Activated CD4-positive, alpha-beta T cell treated with anti-CD3 and anti-CD28 coated beads for 36 hours (primary cell): Measurements from ENCODE around the gene SUSD2. TPM values are rescaled to one million over a fixed set of nuclear protein-coding genes. Genes with fewer than 3 reads are reported as not detected.
"Not testable (repeated sequence)": the region's sequence is repeated elsewhere in the genome, so short reads cannot be mapped to it uniquely, and the experiment has no call there.

Source experiments
- ATAC-seq: fragments of 200-7000 bp; cut with Tn5 transposase; one replicate; pipeline ENCODE4 v1.10.0; 2021; ENCODE audit warnings: mild to moderate bottlenecking, moderate library complexity
- CTCF ChIA-PET: fragments of 350-600 bp; sonication (Branson Sonifier 250); formaldehyde crosslinking; loops from one replicate; lab custom pipeline; 2021; ENCODE audit warnings: antibody characterized with exemption; lab: Charles Lee
- POLR2A ChIA-PET: fragments of 350-600 bp; sonication (Branson Sonifier 250); formaldehyde crosslinking; loops from one replicate; lab custom pipeline; 2021; ENCODE audit warnings: antibody characterized with exemption, inconsistent platforms; lab: Charles Lee
- DNase-seq: peaks from one replicate; pipeline ENCODE4 v3.0.0-alpha.2; 2020
- H3K27ac Mint-ChIP-seq: one replicate; pipeline ENCODE4 v1.8.0; 2021; ENCODE audit warnings: mixed read lengths
- H3K27me3 Mint-ChIP-seq: one replicate; pipeline ENCODE4 v1.8.0; 2021; ENCODE audit warnings: mixed read lengths
- H3K36me3 Mint-ChIP-seq: one replicate; pipeline ENCODE4 v1.8.0; 2021; ENCODE audit warnings: low read depth, mixed read lengths
- H3K4me1 Mint-ChIP-seq: one replicate; pipeline ENCODE4 v1.8.0; 2021; ENCODE audit warnings: mixed read lengths
- H3K4me3 Mint-ChIP-seq: one replicate; pipeline ENCODE4 v1.8.0; 2021; ENCODE audit warnings: mild to moderate bottlenecking, moderate library complexity, mixed read lengths
- H3K9me3 Mint-ChIP-seq: one replicate; pipeline ENCODE4 v1.8.0; 2021; ENCODE audit warnings: low read depth, mixed read lengths
- intact Hi-C, 2 experiments: fragments of 100-400 bp; cut with DNase I in 1 of 2; cut with micrococcal nuclease in 1 of 2; formaldehyde crosslinking; loops; one replicate each; pipeline versions ENCODE4 v1.14.2 to v1.15.1; 2022 to 2024; cut with DNase I, micrococcal nuclease
- total RNA-seq, 2 experiments: library from RNA; stranded (reverse); gene quantifications; one replicate each; pipeline ENCODE4 v1.2.3, GENCODE V29; 2021

Gene SUSD2
- total RNA-seq, 2 experiments from 2014 or later: 0.65 to 0.80 TPM

GRCh38 chr22:24232725-24233124 is 51.4 kb downstream of the SUSD2 start:
- POLR2A ChIA-PET: no interaction called here
- Mint-ChIP-seq H3K9me3 (no peaks in the 10 kb centered on the region), H3K4me1 (peaks cover 2% of the 10 kb centered on the region), H3K27me3 (no peaks in the 10 kb centered on the region), H3K27ac (no peak overlapping the region), H3K4me3 (no peak overlapping the region), H3K36me3 (no peaks in the 10 kb centered on the region)
- DNase-seq: no peak
- intact Hi-C loops: loop anchor here in 1 of 2 experiments (5.0 kb wide), 1 partner anchor 40 kb away; no protein-coding TSS in a partner anchor
- CTCF ChIA-PET: no interaction called here
- ATAC-seq: no peak

- CTCF ChIA-PET: interaction anchor here (1.7 kb wide), 1 partner anchor 10 kb away, joined by 5 read pairs; no protein-coding TSS in a partner anchor
- H3K27ac Mint-ChIP-seq: no peak overlapping the region
- intact Hi-C loops: loop anchor here in 1 of 2 experiments (5.0 kb wide), 1 partner anchor 41 kb away; no protein-coding TSS in a partner anchor
Measured at GRCh38 chr22:24233235-24233634, 51.9 kb downstream of the SUSD2 start.

GRCh38 chr22:24233816-24234215 is 52.5 kb downstream of the SUSD2 start:
- POLR2A ChIA-PET: no interaction called here
- DNase-seq (no peak), ATAC-seq (no peak)
- Mint-ChIP-seq H3K27me3 (no peaks in the 10 kb centered on the region), H3K27ac (no peak overlapping the region), H3K9me3 (no peaks in the 10 kb centered on the region), H3K4me3 (no peak overlapping the region), H3K36me3 (no peaks in the 10 kb centered on the region), H3K4me1 (peaks cover 2% of the 10 kb centered on the region)
- CTCF ChIA-PET: interaction anchor here (0.6 to 1.7 kb wide), 2 partner anchors 9 to 13 kb away, joined by 3 to 5 read pairs; no protein-coding TSS in a partner anchor
- intact Hi-C loops: loop anchor here in 1 of 2 experiments (5.0 kb wide), 1 partner anchor 42 kb away; no protein-coding TSS in a partner anchor

More at GRCh38 chr22:24233235-24233634, 51.9 kb downstream of the SUSD2 start:
- H3K4me3 Mint-ChIP-seq: no peak overlapping the region
- H3K27me3 Mint-ChIP-seq: no peaks in the 10 kb centered on the region
- H3K36me3 Mint-ChIP-seq: no peaks in the 10 kb centered on the region
- POLR2A ChIA-PET: no interaction called here
- H3K9me3 Mint-ChIP-seq: no peaks in the 10 kb centered on the region
- ATAC-seq (no peak), DNase-seq (no peak)
- peaks cover 2% of the 10 kb centered on the region for H3K4me1 Mint-ChIP-seq

GRCh38 chr22:24235315-24235714 is 54.0 kb downstream of the SUSD2 start:
- Mint-ChIP-seq H3K4me1 (peaks cover 2% of the 10 kb centered on the region), H3K27me3 (no peaks in the 10 kb centered on the region), H3K9me3 (no peaks in the 10 kb centered on the region), H3K4me3 (no peak overlapping the region), H3K27ac (no peak overlapping the region), H3K36me3 (no peaks in the 10 kb centered on the region)
- DNase-seq (no peak), ATAC-seq (no peak)
- CTCF ChIA-PET: no interaction called here
- intact Hi-C loops: no loop called here
- POLR2A ChIA-PET: no interaction called here

- H3K36me3 Mint-ChIP-seq: no peaks in the 10 kb centered on the region
- DNase-seq: no peak
- no peaks in the 10 kb centered on the region for H3K9me3 Mint-ChIP-seq
- ChIA-PET CTCF (interaction anchor here (1.1 kb wide), 1 partner anchor 47 kb away, joined by 3 read pairs; no protein-coding TSS in a partner anchor), POLR2A (no interaction called here)
- intact Hi-C loops: no loop called here
- H3K27me3 Mint-ChIP-seq: no peaks in the 10 kb centered on the region
- peaks cover 10% of the 10 kb centered on the region for H3K4me1 Mint-ChIP-seq
- no peak overlapping the region for H3K4me3 Mint-ChIP-seq
- ATAC-seq: no peak
- no peak overlapping the region for H3K27ac Mint-ChIP-seq
Measured at GRCh38 chr22:24236656-24237055, 55.4 kb downstream of the SUSD2 start.

- H3K9me3 Mint-ChIP-seq, DNase-seq, POLR2A ChIA-PET, H3K4me3 Mint-ChIP-seq, H3K27me3 Mint-ChIP-seq, H3K36me3 Mint-ChIP-seq, intact Hi-C loops, H3K27ac Mint-ChIP-seq, ATAC-seq: not testable (repeated sequence)
- H3K4me1 Mint-ChIP-seq: peaks cover 24% of the 10 kb centered on the region
- CTCF ChIA-PET: interaction anchor here (0.8 kb wide), 1 partner anchor 31 kb away, joined by 3 read pairs; no protein-coding TSS in a partner anchor
Measured at GRCh38 chr22:24238101-24238694, 56.9 kb downstream of the SUSD2 start.

Other genes with a start within 250 kb of the SUSD2 start
- gene GSTT2B, start 220.3 kb upstream of the SUSD2 start, total RNA-seq: not detected
- gene DDTL, start 214.6 kb upstream of the SUSD2 start, total RNA-seq: 1 to 10 TPM; 2.3 to 2.8 TPM
- gene DDT, start 207.0 kb upstream of the SUSD2 start, total RNA-seq: 100 to 1,000 TPM in 1 of 2 experiments, 10 to 100 TPM in 1; 91.3 to 118 TPM
- gene GSTT2, start 201.4 kb upstream of the SUSD2 start, total RNA-seq: not detected
- not detected for gene GSTT4, start 176.0 kb upstream of the SUSD2 start, total RNA-seq
- 100 to 1,000 TPM in 1 of 2 experiments, 10 to 100 TPM in 1; 95.9 to 102 TPM for gene CABIN1, start 170.2 kb upstream of the SUSD2 start, total RNA-seq
- under 1 TPM in 1 of 2 experiments, not detected in 1; 0.04 TPM for gene GGT5, start 63.6 kb downstream of the SUSD2 start, total RNA-seq
- gene SPECC1L, start 89.3 kb downstream of the SUSD2 start, total RNA-seq: 10 to 100 TPM; 31.5 to 38.2 TPM
- gene ADORA2A, start 246.1 kb downstream of the SUSD2 start, total RNA-seq: 10 to 100 TPM; 30.6 to 31.3 TPM